ENCODE data around the gene CDH23. TPM values are rescaled to one million over a fixed set of nuclear protein-coding genes. Genes with fewer than 3 reads are reported as not detected.

The CDH23 gene
- total and polyA plus RNA-seq, 2 donors (not counting 1 experiment from before 2014, with no cell fraction given) = 0.37 to 0.89 TPM

- H3K9me3 ChIP-seq (ENCODE audit: control extremely low read depth in 1 of 3, control insufficient read depth in 2 of 3, insufficient read depth in 1 of 3, low read length in 2 of 3) = peaks cover 0 to 24% (median 7%) of the 10 kb centered on the region in 3 donors
- H3K4me1 Mint-ChIP-seq = peaks cover 8% of the 10 kb centered on the region
- CTCF ChIA-PET = interaction anchor here (1.0 to 2.5 kb wide), 5 partner anchors 8 to 88 kb away, joined by 3 to 10 read pairs (median 6); partner anchors contain the start of gene VSIR
- TF ChIP-seq CTCF (IDR thresholded peaks at IDR 0.05) (no peak), EZH2 (IDR thresholded peaks at IDR 0.05; ENCODE audit: borderline replicate concordance, insufficient read depth, low read depth, low read length, poor library complexity, severe bottlenecking) (no peak)
- H3K9me3 Mint-ChIP-seq (ENCODE audit: insufficient read depth) = no peaks in the 10 kb centered on the region
- POLR2A ChIA-PET = no interaction called here
- H2AFZ ChIP-seq (ENCODE audit: insufficient read depth, low read depth, low read length, poor library complexity, severe bottlenecking) = no peak overlapping the region
- 90% methylated on average over 5 of the region's 13 CpGs for WGBS (ENCODE audit: insufficient coverage)
- intact Hi-C loops (cut with micrococcal nuclease) = no loop called here
- no peak overlapping the region for H3K4me3 ChIP-seq (ENCODE audit: control extremely low read depth in 1 of 5, extremely low read depth in 1 of 5, insufficient read depth in 1 of 5, low read depth in 2 of 5, low read length in 4 of 5)
- peaks cover 5 to 8% of the 10 kb centered on the region in 2 donors for H3K4me1 ChIP-seq (ENCODE audit: control insufficient read depth in 2 of 2, insufficient read depth in 2 of 2, low read length in 2 of 2)
- H3K27ac Mint-ChIP-seq = no peak overlapping the region
- H3K4me2 ChIP-seq (replicated peaks; ENCODE audit: low read depth, low read length, poor library complexity, severe bottlenecking) = no peak overlapping the region
- H3K79me2 ChIP-seq (ENCODE audit: control insufficient read depth, insufficient read depth, low read length) = no peaks in the 10 kb centered on the region
- H3K36me3 ChIP-seq (replicated peaks in 1 of 2; ENCODE audit: control extremely low read depth in 1 of 2, control insufficient read depth in 1 of 2, extremely low read depth in 1 of 2, insufficient read depth in 2 of 2, low read length in 1 of 2) = no peaks in the 10 kb centered on the region
- H4K20me1 ChIP-seq (ENCODE audit: control insufficient read depth, insufficient read depth, low read length, poor library complexity, severe bottlenecking) = no peaks in the 10 kb centered on the region
- no peak for ATAC-seq (ENCODE audit: low read depth)
- no peaks in the 10 kb centered on the region for H3K27me3 ChIP-seq (replicated peaks in 1 of 4; ENCODE audit: control extremely low read depth in 1 of 4, control insufficient read depth in 3 of 4, insufficient read depth in 4 of 4, low read length in 3 of 4)
- no peak overlapping the region for H3K4me3 Mint-ChIP-seq
- H3K9ac ChIP-seq (ENCODE audit: low read length) = no peak overlapping the region
- H3K27ac ChIP-seq (ENCODE audit: low read length in 2 of 2) = no peak overlapping the region
- H3K27me3 Mint-ChIP-seq = peaks cover 9% of the 10 kb centered on the region
- DNase-seq = no peak
Measured at GRCh38 chr10:71685554-71686232, 289.0 kb downstream of the CDH23 start.

GRCh38 chr10:71687077-71687476, 290.4 kb downstream of the CDH23 start:
- ChIA-PET CTCF (interaction anchor here (1.2 to 2.5 kb wide), 3 partner anchors 10 to 373 kb away, joined by 3 to 10 read pairs (median 8); no protein-coding TSS in a partner anchor), POLR2A (no interaction called here)
- Histone ChIP-seq H3K79me2 (ENCODE audit: control insufficient read depth, insufficient read depth, low read length) (no peaks in the 10 kb centered on the region), H3K27me3 (replicated peaks in 1 of 4; ENCODE audit: control extremely low read depth in 1 of 4, control insufficient read depth in 3 of 4, insufficient read depth in 4 of 4, low read length in 3 of 4) (no peaks in the 10 kb centered on the region), H3K27ac (ENCODE audit: low read length in 2 of 2) (no peak overlapping the region), H3K4me1 (ENCODE audit: control insufficient read depth in 2 of 2, insufficient read depth in 2 of 2, low read length in 2 of 2) (peaks cover 5 to 8% of the 10 kb centered on the region in 2 donors), H3K9ac (ENCODE audit: low read length) (no peak overlapping the region), H3K4me3 (ENCODE audit: control extremely low read depth in 1 of 5, extremely low read depth in 1 of 5, insufficient read depth in 1 of 5, low read depth in 2 of 5, low read length in 4 of 5) (no peak overlapping the region), H3K36me3 (replicated peaks in 1 of 2; ENCODE audit: control extremely low read depth in 1 of 2, control insufficient read depth in 1 of 2, extremely low read depth in 1 of 2, insufficient read depth in 2 of 2, low read length in 1 of 2) (no peaks in the 10 kb centered on the region), H3K4me2 (replicated peaks; ENCODE audit: low read depth, low read length, poor library complexity, severe bottlenecking) (no peak overlapping the region), H3K9me3 (ENCODE audit: control extremely low read depth in 1 of 3, control insufficient read depth in 2 of 3, insufficient read depth in 1 of 3, low read length in 2 of 3) (peaks cover 0 to 33% (median 7%) of the 10 kb centered on the region in 3 donors), H2AFZ (ENCODE audit: insufficient read depth, low read depth, low read length, poor library complexity, severe bottlenecking) (no peak overlapping the region), H4K20me1 (ENCODE audit: control insufficient read depth, insufficient read depth, low read length, poor library complexity, severe bottlenecking) (no peaks in the 10 kb centered on the region)
- intact Hi-C loops (cut with micrococcal nuclease) = no loop called here
- DNase-seq (no peak), ATAC-seq (ENCODE audit: low read depth) (no peak)
- H3K27me3 Mint-ChIP-seq = peaks cover 4% of the 10 kb centered on the region
- H3K4me1 Mint-ChIP-seq = peaks cover 8% of the 10 kb centered on the region
- TF ChIP-seq CTCF (IDR thresholded peaks at IDR 0.05) (no peak), EZH2 (IDR thresholded peaks at IDR 0.05; ENCODE audit: borderline replicate concordance, insufficient read depth, low read depth, low read length, poor library complexity, severe bottlenecking) (no peak)
- 86% methylated on average over 5 of the region's 5 CpGs for WGBS (ENCODE audit: insufficient coverage)
- no peak overlapping the region for H3K4me3 Mint-ChIP-seq
- H3K27ac Mint-ChIP-seq = peak overlapping the region; percentile 34
- H3K9me3 Mint-ChIP-seq (ENCODE audit: insufficient read depth) = no peaks in the 10 kb centered on the region
